NCI-H345 treated with DMSO at 0.1 percent for 48 hours (cell line): Measurements from ENCODE around the gene ZNF74.
"Not testable (repeated sequence)": the region's sequence is repeated elsewhere in the genome, so short reads cannot be mapped to it uniquely, and the experiment has no call there.

Experiments used
- DNase-seq: peaks from one replicate; lab custom pipeline; 2025; ENCODE audit not compliant: unreplicated experiment; lab: John Stamatoyannopoulos, UW

The ZNF74 gene

DNA sequence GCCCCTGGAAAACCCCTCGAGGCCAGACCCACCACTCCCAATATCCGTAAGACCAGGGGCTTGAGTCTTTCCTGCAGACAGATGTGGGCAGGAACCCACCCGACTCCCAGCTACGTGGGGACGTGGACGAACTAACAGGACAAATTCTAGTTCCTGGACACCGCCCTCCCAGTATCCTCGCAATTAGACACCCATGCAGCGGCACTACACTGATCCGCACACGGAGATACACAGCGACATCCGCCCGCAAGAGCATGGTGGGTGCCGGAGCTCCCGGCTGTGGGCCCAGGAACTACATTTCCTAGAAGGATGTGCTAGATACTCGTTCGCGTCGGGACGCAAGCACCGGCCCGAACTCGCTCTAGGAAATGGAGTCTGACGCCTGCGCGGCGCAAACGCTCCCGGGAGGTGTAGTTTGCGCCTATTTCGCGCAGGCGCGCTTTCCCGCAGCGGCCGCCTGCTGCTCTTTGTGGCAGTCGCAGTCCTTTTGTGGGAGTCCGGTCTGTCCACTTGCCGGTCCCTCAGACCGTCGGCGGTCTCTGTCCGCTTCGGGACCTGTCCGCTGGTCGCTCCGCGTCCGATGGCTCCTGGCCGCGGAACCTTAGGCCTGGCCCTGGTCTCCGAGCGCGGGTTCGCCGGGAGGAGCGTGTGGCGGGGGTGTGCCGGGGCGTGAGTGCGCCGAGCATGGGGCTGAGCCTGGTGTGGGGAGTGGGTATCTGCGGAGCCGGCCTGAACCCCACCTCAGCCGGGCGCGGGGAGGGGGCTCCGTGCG, at the start of gene ZNF74:
Gene ZNF74 (plus strand): TSS at position 447 of the 772 bp plus-strand sequence. CDS start 478 bp downstream, outside the sequence.
- DNase-seq: peak; percentile 68

DNA sequence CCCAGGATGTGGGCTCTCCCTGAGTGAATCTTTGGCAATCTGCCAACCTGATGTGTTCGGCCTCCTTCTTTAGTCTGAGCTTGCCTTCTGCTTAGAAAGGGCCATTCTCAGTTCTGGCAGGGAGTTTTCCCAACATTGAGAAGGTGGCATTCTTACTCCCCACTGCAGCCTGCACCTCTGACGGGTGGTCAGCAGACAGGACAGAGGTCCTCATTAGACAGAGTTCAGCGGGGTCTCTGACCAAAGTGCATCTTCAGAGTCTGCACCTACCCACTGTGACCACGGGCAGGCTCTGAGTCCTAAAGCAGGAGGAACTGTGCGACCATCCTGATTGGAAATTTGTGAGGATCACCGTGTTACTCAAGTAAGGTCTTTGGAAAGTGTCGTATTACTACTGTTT, 47.4 kb upstream of the ZNF74 start:
- not testable (repeated sequence) for DNase-seq

DNA sequence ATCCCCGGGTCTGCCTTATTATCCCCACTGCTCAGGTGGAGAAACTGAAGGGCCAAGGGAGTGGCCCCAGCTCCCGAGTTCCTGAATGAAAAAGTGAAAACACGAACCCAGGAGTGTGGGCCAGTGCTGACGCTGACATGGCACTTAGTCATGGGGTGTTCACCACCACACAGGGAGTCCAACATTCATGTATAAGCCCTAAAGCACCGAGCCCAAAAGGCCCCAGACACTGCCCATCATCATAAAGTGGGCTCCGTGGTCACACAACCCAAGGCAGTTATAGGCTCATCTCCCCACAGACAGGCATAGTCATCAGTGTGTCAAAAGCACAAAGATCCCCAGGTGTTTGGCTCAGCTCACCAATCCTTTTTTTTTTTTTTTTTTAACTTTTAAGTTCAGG, 41.4 kb upstream of the ZNF74 start:
- not testable (repeated sequence) for DNase-seq

DNA sequence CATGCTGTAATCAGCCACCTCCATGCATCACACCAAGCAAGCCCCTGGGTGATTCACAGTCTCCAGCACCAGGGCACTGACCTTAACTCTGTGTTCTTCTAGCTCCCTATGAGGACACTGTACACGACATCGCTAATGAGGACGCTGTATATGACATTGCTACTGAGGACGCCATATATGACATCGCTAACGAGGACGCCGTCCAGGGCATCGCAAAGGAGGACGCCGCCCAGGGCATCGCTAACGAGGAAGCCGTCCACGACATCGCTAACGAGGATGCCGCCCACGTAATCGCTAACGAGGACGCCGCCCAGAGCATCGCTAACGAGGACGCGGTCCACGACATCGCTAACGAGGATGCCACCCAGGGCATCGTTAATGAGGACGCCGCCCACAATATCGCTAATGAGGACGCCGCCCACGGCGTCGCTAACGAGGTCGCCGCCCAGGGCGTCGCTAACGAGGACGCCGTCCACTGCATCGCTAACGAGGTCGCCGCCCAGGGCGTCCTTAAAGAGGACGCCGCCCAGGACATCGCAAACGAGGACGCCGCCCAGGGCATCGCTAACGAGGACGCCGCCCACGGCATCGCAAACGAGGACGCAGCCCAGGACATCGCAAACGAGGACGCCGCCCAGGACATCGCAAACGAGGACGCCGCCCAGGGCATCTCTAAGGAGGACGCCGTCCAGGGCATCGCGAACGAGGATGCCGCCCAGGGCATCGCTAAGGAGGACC, 39.5 kb upstream of the ZNF74 start:
- no peak for DNase-seq

DNA sequence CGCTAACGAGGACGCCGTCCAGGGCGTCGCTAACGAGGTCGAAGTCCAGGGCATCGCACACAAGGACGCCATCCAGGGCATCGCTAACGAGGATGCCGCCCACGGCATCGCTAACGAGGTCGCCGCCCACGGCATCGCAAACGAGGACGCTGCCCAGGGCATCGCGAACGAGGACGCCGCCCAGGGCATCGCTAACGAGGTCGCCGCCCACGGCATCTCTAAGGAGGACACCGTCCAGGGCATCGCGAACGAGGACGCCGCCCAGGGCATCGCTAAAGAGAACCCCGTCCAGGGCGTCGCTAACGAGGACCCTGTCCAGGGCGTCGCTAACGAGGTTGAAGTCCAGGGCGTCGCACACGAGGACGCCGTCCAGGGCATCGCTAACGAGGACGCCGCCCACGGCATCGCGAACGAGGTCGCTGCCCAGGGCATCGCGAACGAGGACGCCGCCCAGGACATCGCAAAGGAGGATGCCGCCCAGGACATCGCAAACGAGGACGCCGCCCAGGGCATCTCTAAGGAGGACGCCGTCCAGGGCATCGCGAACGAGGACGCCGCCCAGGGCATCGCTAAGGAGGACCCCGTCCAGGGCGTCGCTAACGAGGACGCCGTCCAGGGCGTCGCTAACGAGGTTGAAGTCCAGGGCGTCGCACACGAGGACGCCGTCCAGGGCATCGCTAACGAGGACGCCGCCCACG, 37.9 kb upstream of the ZNF74 start:
- DNase-seq: not testable (repeated sequence)

DNA sequence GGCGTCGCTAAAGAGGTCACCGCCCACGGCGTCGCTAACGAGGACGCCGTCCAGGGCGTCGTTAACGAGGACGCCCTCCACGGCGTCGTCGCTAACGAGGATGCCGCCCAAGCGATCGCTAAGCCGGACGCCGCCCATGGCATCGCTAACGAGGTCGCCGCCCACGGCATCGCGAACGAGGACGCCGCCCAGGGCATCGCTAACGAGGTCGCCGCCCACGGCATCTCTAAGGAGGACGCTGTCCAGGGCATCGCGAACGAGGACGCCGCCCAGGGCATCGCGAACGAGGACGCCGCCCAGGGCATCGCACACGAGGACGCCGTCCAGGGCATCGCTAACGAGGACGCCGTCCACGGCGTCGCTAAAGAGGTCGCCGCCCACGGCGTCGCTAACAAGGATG, 37.0 kb upstream of the ZNF74 start:
- not testable (repeated sequence) for DNase-seq

DNA sequence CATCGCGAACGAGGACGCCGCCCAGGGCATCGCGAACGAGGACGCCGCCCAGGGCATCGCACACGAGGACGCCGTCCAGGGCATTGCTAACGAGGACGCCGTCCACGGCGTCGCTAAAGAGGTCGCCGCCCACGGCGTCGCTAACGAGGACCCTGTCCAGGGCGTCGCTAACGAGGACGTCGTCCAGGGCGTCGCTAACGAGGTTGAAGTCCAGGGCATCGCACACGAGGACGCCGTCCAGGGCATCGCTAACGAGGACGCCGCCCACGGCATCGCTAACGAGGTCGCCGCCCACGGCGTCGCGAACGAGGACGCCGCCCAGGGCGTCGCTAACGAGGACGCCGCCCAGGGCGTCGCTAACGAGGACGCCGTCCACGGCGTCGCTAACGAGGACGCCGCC, 36.0 kb upstream of the ZNF74 start:
- DNase-seq: not testable (repeated sequence)

DNA sequence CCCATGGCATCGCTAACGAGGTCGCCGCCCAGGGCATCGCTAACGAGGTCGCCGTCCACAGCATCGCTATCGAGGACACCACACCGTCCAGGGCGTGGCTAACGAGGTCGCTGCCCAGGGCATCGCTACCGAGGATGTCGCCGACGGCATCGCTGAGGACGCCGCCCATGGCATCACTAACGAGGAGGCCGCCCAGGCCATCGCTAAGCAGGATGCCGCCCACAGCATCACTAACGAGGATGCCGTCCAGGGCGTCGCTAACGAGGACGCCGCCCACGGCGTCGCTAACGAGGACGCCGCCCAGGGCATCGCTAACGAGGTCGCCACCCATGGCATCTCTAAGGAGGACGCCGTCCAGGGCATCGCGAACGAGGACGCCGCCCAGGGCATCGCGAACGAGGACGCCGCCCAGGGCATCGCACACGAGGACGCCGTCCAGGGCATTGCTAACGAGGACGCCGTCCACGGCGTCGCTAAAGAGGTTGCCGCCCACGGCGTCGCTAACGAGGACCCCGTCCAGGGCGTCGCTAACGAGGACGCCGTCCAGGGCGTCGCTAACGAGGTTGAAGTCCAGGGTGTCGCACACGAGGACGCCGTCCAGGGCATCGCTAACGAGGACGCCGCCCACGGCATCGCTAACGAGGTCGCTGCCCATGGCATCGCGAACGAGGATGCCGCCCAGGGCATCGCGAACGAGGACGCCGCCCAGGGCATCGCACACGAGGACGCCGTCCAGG, 35.3 kb upstream of the ZNF74 start:
- not testable (repeated sequence) for DNase-seq

DNA sequence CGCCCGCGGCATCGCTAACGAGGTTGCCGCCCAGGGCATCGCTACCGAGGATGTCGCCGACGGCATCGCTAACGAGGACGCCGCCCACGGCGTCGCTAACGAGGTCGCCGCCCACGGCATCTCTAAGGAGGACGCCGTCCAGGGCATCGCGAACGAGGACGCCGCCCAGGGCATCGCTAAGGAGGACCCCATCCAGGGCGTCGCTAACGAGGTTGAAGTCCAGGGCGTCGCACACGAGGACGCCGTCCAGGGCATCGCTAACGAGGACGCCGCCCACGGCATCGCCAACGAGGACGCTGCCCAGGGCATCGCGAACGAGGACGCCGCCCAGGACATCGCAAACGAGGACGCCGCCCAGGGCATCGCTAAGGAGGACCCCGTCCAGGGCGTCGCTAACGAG, 33.7 kb upstream of the ZNF74 start:
- DNase-seq: not testable (repeated sequence)

DNA sequence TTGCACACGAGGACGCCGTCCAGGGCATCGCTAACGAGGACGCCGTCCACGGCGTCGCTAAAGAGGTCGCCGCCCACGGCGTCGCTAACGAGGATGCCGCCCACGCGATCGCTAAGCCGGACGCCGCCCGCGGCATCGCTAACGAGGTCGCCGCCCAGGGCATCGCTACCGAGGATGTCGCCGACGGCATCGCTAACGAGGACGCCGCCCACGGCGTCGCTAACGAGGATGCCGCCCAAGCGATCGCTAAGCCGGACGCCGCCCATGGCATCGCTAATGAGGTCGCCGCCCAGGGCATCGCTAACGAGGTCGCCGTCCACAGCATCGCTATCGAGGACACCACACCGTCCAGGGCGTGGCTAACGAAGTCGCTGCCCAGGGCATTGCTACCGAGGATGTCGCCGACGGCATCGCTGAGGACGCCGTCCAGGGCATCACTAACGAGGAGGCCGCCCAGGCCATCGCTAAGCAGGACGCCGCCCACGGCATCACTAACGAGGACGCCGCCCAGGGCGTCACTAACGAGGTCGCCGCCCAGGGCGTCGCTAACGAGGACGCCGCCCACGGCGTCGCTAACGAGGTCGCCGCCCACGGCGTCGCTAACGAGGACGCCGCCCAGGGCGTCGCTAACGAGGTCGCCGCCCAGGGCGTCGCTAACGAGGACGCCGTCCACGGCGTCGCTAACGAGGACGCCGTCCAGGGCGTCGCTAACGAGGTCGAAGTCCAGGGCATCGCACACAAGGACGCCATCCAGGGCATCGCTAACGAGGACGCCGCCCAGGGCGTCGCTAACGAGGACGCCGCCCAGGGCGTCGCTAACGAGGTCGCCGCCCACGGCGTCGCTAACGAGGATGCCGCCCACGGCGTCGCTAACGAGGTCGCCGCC, 32.8 kb upstream of the ZNF74 start:
- DNase-seq: not testable (repeated sequence)

DNA sequence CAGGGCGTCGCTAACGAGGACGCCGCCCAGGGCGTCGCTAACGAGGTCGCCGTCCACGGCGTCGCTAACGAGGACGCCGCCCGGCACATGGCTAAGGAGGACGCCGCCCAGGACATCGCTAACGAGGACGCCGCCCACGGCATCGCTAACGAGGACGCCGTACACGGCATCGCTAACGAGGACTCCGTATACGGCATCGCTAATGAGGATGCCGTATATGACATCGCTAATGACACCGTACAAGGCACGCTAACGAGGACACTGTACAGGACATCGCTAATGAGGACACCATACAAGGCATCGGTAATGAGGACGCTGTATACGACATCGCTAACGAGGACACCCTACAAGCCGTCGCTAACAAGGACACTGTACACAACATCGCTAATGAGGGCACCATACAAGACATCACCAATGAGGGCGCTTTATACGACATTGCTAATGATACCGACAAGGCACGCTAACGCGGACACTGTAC, 32.2 kb upstream of the ZNF74 start:
- not testable (repeated sequence) for DNase-seq

DNA sequence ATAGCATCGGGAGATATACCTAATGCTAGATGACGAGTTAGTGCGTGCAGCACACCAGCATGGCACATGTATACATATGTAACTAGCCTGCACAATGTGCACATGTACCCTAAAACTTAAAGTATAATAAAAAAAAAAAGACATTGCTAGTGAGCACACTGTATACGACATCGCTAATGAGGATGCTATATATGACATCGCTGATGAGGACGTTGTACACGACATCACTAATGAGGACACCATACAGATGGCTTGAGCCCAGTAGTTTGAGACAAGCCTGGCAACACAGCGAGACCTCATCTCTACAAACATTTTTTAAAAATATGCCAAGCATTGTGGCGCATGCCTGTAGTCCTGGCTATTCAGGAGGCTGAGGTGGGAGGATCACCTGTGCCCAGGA, 31.5 kb upstream of the ZNF74 start:
- not testable (repeated sequence) for DNase-seq

DNA sequence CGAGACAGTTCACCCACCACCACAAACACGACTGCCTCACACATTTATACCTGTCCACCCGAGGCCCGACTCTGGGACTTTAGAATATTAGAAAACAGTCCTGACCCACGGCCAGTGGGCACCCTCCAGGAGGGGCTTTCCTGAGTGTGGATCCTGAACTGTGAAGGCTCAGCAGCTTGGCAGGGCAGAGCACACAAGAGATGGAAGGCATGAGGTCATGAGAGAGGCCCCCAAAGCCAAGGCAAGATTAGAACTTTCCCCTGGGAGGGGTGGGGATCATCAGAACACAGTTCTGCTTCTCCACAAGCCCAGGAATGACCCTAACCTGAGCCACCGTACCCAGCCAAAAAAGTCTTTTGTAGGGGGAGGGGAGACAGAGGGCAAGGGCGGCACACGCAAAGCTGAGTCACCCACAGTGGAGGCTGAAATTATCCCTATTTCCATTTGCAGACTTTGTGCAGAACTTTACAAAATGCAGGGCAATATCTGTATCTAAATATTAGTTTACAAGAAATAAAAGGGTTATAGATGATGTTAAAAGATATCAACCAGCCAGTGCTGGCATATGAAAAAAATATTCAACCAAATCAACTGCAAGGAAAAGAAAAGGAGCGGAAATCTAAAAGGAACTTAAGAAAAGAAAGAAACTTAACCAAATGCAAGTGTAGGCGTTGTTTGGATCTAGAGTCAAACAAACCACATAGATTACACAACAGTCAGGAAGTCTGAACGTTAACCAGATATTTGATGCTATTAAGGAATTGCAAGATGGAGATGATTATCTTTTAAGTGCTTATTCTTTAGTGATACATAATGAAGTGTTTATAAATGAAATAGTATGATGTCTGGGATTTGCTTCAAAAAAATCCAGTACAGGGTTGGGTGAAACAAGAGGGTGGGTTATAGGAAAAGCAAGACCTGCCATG, 29.4 kb upstream of the ZNF74 start:
- DNase-seq: not testable (repeated sequence)

DNA sequence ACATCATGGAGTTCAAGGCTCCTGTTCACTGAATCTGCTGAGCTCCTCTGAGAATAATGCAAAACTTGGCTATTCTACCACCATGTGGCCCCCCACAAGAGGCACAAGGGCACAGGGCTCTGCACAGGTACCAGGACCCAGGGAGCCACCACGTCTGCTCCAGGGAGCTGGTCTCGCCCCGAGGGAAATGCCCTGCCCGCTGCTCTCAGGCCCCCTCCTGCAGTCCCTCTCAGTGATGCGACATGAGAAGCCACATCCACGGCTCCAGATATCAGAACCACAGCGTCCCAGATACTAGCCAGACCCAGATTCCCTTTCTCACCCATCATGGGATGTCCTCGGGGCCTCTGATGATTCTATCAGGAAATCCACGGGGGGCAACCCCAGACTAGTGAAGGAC, 27.1 kb upstream of the ZNF74 start:
- not testable (repeated sequence) for DNase-seq

DNA sequence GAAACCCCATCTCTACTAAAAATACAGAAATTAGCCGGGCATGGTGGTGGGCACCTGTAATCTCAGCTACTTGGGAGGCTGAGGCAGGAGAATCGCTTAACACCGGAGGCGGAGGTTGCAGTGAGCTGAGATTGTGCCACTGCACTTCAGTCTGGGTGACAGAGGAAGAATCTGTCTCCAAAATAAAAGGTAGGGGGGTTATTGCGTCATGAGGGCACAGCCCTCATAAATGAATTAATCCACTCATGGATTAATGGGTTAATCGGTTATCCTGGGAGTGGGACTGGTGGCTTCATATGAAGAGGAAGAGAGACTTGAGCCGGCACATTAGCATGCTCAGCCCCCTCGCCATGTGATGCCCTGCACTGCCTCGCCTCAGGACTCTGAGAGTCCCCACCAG, 25.1 kb upstream of the ZNF74 start:
- not testable (repeated sequence) for DNase-seq

DNA sequence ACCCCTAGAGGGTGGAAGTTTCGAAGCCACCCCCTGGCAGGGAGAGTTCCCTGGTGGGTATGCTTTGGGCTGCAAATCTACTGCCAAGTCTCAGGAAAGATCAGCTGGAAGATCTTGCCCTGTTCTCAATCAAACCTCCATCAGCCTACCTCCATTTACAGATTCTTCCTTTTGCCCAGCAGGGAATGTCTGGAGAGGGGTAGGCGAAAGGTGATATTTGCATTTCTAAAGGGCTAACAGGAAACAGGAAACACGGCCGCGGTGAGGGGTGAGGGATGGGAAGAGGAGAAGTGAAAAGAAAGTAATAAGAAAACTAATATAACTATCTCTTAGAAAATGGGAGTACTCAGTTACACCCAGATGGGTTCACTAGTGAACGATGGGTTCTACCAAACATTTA, 22.3 kb upstream of the ZNF74 start:
- DNase-seq: not testable (repeated sequence)

DNA sequence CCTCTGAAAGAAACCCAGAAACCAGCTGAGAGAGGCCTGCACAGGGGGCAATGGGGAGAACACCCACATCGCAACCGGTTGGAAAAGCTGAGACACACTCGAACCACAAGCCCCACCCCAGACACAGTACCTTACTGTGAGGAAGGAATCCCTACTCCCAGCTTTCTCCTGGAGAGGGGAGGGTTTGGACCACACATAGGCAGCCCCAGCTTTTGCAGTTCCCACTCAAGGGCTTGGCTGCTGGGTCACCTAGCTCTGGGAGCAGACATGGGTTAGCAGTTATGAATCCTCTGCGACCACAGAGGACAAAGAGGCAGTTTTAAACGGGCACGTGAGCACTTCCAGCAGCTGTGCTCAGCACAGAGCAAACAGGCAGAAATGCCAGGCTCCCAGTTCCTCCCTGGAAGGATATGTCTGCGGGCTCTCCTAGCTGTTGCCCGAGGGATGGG, 21.5 kb upstream of the ZNF74 start:
- not testable (repeated sequence) for DNase-seq

DNA sequence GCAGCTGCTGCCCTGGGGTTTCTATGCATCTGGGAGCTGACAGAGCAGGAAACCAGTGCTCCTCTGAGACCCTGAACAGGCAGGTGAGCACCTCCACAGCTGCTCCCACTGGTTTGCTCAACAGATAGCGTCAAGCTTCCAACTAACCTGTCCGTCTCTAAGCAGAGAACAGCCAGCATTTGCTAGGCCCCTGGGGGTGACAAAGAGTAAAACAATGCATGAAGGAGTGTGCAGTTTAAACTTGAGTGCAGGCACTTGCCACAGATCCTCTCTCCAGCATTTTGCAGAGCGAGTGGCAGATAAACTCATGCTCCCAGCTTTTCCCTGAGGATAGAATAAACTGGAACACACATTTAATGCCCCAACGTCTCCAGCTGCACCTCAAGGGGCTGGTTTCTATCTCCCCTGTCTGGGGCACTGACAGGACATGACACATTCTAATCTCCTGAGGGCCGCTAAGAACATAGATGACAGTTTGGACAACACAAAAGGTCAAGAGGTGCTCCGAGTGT, 20.7 kb upstream of the ZNF74 start:
- not testable (repeated sequence) for DNase-seq
